ENCODE results near the gene SNX25.
A peak's percentile ranks its signal among the peaks of the same experiment; 100 is the strongest.

SNX25 gene

GRCh38 chr4:185390941-185391340 is 181.5 kb downstream of the SNX25 start:
- DNase-seq (ENCODE audit: low read depth): no peak
- TF ChIP-seq, protein P1, sequence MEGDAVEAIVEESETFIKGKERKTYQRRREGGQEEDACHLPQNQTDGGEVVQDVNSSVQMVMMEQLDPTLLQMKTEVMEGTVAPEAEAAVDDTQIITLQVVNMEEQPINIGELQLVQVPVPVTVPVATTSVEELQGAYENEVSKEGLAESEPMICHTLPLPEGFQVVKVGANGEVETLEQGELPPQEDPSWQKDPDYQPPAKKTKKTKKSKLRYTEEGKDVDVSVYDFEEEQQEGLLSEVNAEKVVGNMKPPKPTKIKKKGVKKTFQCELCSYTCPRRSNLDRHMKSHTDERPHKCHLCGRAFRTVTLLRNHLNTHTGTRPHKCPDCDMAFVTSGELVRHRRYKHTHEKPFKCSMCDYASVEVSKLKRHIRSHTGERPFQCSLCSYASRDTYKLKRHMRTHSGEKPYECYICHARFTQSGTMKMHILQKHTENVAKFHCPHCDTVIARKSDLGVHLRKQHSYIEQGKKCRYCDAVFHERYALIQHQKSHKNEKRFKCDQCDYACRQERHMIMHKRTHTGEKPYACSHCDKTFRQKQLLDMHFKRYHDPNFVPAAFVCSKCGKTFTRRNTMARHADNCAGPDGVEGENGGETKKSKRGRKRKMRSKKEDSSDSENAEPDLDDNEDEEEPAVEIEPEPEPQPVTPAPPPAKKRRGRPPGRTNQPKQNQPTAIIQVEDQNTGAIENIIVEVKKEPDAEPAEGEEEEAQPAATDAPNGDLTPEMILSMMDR (IDR thresholded peaks at IDR 0.05; ENCODE audit: control insufficient read depth, extremely low read depth, insufficient read depth): no peak
- no peak overlapping the region for H3K4me3 ChIP-seq (ENCODE audit: low read depth, low read length)

- H3K4me3 ChIP-seq (ENCODE audit: low read depth, low read length): no peak overlapping the region
- no peak for DNase-seq (ENCODE audit: low read depth)
- TF ChIP-seq, protein P1 (IDR thresholded peaks at IDR 0.05; ENCODE audit: control insufficient read depth, extremely low read depth, insufficient read depth): no peak
Measured at GRCh38 chr4:185392156-185392555, 182.8 kb downstream of the SNX25 start.

- peak overlapping the region; percentile 57 for H3K4me3 ChIP-seq (ENCODE audit: low read depth, low read length)
- TF ChIP-seq, protein P1 (IDR thresholded peaks at IDR 0.05; ENCODE audit: control insufficient read depth, extremely low read depth, insufficient read depth): no peak
- no peak for DNase-seq (ENCODE audit: low read depth)
Measured at GRCh38 chr4:185394568-185395237, 185.3 kb downstream of the SNX25 start.

GRCh38 chr4:185395238-185395955 is 186.0 kb downstream of the SNX25 start, which contains the start of gene LRP2BP:
LRP2BP (minus strand) TSS chr4:185395924; CDS start chr4:185378186, 17,738 bp downstream.
- no peak for DNase-seq (ENCODE audit: low read depth)
- TF ChIP-seq, protein P1 (IDR thresholded peaks at IDR 0.05; ENCODE audit: control insufficient read depth, extremely low read depth, insufficient read depth): no peak
- peak within 1 kb of the TSS; percentile 59 for H3K4me3 ChIP-seq (ENCODE audit: low read depth, low read length)

DNA sequence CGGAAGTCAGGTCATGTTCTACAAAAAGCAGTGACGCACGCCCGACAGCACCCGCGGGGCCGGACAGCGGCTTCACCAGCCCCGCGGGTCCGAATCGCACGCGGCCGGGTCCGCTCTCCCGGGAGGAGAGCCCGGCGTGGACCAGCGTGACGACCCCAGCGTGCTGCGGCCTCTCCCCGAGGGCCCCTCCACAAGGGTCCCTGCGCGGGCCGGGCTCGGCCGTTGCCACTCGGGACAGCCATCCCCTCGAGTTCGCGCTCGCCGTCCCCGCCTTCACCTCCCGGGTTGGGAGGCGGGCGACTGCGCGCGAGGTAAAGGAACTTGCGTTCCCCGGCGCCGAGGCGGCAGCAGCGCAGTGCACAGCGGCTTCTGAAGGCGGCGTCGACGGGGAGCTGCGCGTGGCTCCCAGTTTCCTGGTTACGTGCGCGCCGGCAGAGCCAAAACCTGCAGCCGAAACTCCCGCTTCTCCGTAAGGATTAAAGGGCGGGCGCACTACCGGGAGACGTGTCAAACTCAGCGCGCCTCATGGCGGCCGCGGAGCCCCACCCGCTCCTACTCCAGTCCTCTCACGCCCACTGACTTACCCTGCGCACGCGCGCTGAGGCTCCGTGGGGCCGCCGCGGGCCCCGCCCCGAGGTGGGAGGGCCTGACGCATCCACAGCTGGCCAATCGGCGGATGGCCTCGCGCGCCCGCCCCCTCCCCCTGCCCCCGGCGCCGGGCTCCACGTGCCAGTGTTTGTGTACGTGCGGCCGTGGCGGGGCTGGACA is 186.7 kb downstream of the SNX25 start:
- TF ChIP-seq, protein P1 (IDR thresholded peaks at IDR 0.05; ENCODE audit: control insufficient read depth, extremely low read depth, insufficient read depth): no peak
- peak overlapping the region; percentile 59 for H3K4me3 ChIP-seq (ENCODE audit: low read depth, low read length)
- DNase-seq (ENCODE audit: low read depth): peak; percentile 93

GRCh38 chr4:185396724-185397385 is 187.5 kb downstream of the SNX25 start, which contains the start of gene ANKRD37:
ANKRD37 (plus strand) TSS chr4:185396841; CDS start chr4:185396924, 83 bp downstream.
- TF ChIP-seq, protein P1 (IDR thresholded peaks at IDR 0.05; ENCODE audit: control insufficient read depth, extremely low read depth, insufficient read depth): no peak
- H3K4me3 ChIP-seq (ENCODE audit: low read depth, low read length): peak within 1 kb of the TSS; percentile 59
- peak; percentile 58 for DNase-seq (ENCODE audit: low read depth)
